HG02970 (cell line): ENCODE measurements around the gene PEX14.

Source experiments
- ATAC-seq: cut with Tn5 transposase; IDR thresholded peaks from one replicate; pipeline ENCODE4 v1.9.1; 2021; ENCODE audit warnings: mild to moderate bottlenecking, moderate library complexity, moderate number of reproducible peaks; ENCODE audit not compliant: unreplicated experiment, low FRiP score

PEX14 gene

DNA sequence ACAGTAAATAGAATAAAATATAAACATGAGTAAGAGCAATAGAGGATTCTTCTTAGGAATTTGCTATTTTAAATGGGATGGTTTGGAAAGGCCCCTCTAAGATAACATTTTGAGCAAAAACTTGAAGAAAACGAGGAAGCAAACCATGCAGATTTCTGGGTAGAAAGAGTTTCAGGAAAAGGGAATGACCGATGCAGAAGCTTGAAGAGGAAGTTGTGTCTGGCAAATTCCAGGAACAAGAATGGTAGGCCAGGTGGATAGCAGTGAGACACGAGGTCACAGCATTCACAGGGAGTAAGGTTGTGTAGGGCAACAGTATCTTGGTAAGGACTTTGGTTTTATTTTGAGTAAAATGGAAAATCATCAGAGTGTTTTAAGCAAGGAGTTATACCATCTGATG is 108.9 kb downstream of the PEX14 start:
- ATAC-seq, result no peak

DNA sequence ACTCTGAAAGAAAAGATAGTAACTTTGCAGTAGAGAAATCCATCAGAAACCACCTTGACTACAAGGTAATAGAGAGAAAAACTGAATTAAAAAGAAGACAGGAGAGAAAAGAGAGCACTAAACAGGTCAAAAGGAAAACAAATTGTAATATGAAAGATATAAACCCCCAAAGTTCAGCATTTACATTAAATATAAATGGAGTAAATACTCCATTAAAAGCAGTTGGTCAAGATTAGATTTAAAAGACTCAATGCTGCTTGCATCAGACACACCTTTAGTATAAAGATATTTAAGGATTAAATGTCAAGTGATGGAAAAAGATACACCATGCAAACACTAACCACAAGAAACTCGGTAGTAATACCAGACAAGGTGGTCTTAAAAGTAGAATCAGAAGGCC is 110.5 kb downstream of the PEX14 start:
- no peak for ATAC-seq

DNA sequence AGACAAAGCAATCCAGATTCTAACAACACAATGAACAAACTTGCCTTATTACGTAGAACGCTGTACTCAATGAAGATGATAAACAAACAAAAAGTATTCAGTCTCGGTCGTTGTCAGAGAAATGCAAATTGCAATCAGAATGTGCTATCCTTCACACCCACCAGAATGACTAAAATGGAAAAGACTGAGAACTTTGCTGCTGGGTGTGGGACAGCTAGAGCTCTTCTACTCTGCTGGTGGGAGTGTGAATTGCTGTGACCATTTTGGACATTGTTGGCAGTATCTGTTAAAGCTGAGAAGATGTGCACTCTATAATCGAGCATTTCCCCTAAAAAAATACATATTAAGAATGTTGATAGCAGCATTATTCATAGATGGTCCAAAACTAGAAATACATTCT is 111.4 kb downstream of the PEX14 start:
- ATAC-seq, result no peak

DNA sequence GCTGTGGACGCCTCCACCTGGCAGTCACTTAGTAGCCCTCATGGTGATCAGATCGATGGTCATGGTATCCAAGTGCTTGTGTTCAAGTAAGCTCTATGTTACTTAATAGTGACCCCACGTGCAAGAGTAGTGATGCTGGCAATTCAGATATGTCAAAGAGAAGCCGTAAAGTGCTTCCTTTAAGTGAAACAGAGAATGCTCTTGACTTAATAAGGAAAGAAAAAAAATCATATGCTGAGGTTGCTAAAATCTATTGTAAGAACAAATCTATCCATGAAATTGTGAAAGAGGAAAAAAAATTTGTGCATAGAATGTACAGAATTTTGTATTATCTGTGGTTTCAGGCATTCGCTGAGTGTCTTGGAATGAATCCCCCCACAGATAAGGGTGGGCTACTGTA is 113.9 kb downstream of the PEX14 start:
- no peak for ATAC-seq

DNA sequence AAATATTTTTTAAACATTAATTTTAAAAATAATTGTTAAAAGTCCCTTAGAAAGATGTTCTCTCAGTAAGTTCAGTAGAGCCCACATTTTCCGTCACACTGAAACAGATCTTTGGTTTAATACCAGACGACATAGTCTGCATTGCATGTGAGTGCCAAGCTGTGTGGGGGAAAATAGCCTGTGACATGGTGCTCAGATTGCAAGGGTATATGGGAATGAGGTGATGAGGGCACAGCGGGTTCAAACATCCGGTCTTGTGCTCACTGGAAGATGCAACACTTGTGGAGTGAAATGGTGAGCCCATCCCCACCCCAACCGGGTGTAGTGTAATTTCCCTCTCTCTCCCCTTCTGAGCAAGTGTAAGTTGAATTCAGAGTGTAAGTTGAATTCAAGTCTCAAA is 114.3 kb downstream of the PEX14 start:
- ATAC-seq, result no peak

DNA sequence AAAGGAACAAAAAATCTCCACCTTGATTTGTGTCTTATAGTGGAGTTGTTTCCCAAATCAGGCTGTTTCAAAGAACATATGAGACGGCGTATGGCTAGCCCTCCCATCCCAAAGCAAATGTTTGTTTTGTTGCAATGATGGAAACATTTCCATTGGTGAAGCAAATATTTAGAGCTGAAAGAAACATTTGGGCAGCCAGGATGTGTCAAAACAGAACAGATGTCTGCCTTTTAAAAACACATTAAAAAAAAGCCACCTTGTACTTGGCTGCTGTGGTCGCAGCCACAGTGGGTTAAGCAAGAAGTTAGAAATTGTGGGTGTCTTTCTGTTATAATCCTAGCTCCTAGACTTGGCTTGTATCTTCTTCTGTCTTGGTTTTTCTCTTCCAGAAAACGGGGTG is 116.3 kb downstream of the PEX14 start:
- no peak for ATAC-seq

DNA sequence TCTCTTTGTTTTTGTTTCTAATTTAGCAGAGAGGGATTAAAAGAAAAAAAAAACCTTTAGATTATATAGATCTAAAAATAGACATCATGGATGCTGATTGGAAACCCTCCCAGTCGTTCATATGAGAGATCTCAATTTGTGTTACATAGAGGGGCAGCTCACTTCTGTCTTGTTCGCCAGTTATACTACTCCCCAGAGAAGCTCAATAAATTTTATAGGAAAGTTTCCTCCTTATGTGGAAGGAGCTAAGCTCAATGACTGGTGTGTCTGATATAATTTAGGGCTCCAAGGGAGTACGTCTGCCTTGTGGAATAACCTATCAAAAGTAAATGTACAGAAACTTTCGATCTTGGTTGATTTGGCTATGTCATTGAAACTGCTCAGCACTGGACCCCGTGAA is 117.6 kb downstream of the PEX14 start:
- no peak for ATAC-seq

DNA sequence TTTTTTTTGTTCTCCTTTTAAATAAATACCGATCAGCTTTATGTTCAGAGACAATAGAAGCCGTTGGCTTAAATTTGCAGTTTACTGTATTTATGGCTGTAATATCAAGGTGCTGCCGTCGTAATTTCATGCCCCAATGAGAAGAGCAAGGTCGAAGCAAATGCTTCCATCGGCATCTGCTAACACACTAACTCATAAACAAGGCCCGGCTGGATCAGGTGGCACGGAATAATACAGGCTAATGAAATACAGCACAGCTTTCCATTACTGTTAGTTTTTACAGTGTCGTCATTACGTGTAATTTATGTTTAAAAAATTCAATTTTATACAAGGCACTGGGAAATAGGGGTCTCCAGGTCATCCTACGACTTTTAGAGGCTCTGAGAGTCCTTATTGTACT is 119.0 kb downstream of the PEX14 start:
- ATAC-seq, result no peak

DNA sequence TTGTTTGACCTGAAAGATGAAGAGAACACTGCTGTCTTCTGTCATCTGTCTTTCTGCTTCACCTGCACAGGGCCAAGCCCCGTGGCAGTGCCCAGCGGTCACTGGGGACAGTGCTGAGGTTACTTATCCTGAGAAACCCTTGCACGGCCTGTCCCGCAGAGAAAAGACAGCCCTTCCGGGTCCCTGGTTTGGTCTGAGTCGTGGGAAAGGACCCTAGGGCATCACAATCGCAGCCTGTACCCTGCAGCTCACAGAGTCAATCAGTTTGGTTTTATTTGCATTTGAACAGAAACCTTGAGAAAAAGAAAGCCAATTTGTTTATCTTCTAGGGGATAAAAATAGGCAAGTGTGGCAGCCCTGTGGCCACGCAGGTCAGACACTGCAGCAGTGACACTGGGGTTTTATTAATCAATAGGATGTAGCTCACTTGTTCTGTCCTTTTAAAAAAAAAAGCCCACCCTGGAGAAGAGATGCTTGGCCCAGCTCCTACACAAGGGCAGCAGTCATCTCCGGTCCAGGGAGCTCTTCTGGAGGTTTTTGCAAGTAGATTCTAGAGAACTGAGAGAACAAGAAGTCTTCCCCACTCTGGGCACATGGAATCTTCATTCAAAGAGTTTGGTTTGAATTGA is 120.0 kb downstream of the PEX14 start:
- ATAC-seq, result no peak

DNA sequence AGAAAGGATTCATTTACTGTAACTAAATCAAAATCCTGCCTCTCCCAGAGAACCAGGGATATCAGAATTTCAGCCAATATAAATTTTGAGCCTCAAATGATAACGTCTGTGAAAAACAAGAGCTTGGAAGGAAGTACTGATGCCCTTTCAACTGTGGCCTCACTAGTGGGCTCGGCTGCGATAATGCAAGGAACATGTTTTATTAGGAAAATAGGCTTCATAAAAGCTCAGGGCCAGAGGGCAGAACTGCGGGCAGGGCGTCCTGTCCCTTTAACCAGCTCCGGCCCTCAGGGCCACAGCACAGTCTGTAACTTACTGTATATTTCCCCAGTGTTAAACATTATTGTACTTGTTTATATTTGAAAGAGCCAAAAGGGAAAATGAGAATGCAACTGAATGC is 122.0 kb downstream of the PEX14 start:
- ATAC-seq, result no peak

DNA sequence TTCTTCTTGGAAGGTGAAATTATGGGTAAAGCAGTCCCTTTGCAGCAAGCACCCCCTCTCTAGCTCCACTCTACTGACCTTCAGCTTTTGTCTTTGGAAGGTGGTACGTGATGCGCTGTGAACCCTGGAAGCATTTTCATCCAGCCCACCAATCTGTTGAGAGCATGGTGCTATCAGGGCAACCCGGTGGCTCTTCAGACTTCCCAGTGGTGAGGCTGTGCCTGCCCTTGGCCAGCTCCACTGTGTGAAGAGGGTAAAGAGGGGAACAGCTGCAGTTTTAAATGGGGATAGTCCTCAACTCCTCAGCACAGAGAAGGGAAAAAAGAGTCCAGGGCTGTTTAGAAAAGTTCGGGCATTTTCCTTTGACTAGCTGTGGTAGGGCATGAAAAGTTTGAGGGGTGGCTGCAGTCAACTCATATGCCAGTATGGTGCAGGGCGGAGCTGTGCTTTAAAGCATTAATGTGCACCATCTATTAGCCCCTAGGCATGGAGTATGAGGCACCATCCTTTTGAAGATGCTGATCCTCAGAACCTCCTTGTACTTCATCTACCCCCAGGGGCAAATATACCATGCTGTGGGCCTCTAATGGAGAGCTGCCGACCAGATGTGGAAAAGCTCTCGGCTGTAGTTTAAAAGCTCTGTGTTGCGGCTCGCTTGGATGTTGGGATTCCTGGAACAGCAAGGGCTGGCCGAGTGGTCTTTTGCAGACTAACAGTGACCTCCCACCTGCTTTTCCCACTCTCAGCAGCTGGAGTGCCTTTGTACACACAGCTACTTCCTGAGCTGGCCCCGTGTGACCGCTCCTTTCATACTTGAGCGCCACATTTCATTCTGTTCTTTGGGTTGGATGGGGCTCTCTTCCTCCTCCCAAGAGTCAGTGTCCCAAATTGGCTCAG is 123.0 kb downstream of the PEX14 start:
- no peak for ATAC-seq

DNA sequence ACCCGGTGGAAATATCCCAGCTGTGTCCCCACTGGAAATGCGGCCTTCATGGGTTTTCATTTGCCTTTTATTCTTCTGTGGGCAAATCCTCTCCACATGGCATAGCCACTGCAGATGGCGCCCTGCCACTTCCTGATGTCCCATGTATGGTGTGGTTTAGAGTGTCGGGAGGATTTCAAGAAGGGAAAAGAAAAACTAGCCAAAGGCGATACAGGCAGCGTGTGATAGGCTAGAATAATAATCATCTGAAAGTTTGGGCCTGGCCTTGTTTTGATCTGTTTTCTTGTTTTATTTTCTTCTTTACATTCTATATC is 123.6 kb downstream of the PEX14 start:
- ATAC-seq, result no peak

DNA sequence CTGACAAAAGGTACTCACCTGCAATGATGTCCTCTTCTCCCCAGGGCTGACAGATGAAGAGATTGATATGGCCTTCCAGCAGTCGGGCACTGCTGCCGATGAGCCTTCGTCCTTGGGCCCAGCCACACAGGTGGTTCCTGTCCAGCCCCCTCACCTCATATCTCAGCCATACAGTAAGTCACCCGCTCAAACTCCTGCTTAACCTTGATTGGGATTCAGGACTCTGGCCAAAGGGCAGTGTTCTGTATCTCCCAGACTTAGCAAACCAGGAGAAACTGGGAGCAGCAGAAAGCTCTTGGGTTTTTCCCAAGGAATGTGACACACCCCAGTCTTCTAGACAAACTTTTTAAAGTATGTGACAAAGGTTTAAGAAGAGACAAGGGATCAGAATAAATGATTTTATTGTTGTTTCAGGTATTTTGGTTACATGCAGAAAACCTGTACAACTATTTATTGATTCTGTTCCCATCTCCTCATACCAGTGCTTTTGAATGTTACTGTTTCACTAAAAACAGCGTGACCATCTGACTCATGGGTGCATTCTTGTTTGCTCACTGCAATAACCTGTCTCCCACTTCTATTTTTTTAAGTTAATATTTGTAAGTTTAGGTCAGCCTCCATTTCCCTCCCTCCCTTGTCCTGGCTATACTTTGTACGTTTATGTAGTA is 124.6 kb downstream of the PEX14 start:
- no peak for ATAC-seq

DNA sequence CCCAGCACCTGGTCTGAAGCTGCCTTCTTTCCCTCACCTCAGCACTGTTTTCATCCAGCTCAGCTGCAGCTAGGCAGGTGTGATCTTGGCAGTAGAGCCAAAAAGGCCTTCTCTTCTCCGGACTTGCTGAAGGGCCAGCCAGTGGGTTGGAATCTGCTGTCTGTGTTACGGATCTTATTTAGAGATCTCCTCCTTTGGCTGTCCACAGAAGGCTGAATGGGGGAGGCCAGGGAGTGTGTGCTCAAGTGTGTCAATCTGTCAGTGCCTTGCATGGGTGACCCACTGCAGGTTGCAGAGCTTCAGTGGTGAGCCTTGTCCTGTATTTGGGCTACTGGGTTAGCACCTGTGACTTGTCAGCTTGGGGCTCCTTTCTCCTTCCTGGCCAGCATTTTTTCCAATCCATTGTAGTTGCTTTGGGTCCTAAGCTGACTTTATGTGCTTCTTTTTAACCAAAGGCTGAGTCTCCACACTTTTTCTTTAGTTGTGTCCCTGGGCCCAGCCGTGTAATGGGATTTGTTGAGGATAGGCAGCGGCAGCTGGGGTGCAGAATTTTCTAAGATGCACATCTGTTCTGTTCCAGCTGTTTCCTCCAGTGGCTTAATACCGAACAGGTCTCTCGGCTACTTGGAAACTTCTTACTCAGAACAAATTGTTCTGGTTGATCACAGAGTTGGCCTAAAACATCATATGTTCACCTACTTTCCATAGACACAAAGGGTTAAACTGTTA is 126.8 kb downstream of the PEX14 start:
- no peak for ATAC-seq

DNA sequence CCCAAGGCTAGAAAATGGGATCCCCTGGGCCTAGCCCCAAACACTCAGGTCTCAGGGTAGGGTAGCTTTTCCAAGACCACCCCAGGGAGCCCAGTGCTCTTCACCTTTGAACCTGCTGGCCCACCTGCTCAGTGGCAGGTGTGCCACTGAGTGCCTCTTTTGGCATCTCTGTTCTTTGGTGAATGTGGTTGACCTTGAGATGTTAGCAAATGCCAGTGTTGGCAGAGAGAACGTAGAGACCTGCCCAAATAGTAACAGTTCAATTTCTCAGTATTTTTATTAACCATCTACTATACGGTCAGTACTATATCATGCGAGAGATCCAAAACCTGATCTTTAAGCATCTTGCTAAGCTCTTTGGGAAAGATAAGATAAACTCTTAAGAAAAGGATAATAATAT is 128.2 kb downstream of the PEX14 start:
- no peak for ATAC-seq

DNA sequence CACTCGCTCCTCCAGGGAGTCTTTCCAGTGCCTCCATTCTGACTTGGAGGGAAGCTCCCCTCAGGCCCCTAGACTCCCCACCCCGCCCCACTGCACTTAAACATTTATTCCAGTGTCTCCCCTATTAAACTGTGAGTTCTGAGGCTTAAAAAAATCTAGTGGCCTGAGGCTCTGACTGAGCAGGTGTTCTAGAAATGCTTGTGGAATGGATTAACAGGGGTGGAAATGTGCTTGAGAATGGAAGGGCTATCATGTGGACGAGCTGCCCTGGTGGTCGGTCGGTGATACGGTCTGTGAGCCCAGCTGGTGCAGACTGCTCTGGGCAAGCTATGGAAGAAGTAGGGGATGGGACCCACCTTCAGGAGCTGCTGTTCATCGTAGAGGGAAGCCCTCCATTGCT is 130.2 kb downstream of the PEX14 start:
- ATAC-seq, result no peak

DNA sequence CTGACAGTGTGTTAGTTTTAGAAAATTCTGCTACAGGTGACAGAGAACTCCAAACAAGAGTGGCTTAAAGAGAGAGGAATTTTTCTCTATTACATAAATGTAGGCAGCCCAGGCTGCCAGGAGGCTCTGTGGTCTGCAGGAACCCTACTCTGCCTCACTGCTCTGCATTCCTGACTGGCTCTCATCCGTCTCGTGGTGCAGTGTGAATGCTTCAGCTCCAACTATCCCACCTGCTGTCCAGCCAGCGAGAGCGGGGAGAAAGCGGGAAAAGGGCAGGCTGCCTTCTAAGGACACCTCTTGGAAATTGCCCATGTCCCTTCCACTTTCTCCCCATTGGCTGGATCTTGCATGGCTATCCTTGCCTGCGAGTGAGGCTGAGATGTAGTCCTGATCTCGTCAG is 131.3 kb downstream of the PEX14 start:
- no peak for ATAC-seq

DNA sequence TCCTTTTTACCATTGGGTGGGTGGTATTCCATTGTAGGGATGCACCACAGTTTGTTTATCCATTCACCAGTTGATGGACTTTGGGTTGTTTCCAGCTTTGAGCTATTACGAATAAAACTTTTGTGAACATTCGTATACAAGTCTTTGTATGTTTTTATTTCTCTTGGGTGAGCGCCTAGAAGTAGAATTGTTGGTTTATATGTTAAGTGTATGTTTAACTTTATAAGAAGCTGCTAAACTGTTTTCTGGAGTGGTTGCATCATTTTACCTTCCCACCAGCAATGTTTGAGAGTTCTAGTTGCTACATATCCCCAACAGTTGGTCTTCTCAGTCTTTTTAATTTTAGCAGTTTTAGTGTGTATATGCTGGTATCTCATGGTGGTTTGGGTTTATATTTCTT is 132.5 kb downstream of the PEX14 start:
- no peak for ATAC-seq

DNA sequence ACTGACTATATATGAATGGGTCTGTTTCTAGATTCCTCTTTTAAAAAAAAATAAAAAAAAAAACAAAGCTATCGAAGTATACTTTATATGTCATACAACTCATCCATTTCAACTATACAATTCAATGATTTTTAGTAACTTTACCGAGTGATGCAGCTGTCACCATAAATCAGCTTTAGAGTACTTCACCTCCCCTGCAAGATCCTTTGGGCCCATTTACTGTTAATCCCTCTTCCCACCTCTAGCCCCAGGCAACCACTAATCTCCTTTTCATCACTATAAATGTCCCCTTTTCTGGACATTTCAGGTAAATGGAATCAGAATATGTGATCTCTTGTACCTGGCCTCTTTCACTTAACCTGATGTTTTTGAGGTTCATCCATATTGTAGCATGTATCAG is 133.9 kb downstream of the PEX14 start:
- no peak for ATAC-seq

DNA sequence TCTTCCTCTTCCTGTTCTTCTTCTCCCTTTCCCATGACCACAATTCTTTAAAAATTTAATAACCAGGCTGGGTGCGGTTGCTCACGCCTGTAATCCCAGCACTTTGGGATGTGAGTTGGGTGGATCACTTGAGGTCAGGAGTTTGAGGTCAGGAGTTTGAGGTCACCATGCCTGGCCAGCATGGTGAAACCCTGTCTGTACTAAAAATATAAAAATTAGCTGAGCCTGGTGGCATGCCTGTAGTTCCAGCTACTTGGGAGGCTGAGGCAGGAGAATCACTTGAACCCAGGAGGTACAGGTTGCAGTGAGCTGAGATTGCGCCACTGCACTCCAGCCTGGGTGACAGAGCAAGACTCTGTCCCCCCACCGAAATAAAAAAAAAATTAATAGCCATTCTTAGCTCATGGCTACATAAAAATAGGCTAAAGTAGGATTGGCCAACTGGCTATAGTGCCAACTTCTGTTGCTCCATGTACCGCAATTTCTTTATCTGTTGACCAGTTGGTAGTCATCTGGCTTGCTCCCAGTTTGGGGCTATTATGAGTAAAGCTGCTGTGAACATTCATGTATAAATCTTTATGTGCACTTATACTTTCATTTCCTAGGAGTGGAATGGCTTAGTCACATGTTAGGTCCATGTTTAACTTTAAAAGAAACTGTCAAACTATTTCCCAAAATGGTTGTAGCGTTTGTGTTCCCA is 136.3 kb downstream of the PEX14 start:
- ATAC-seq, result no peak
